ENCODE results near the gene HEMK1. TPM values are rescaled to one million over a fixed set of nuclear protein-coding genes. Genes with fewer than 3 reads are reported as not detected.

The HEMK1 gene
- total RNA-seq, 1 donor = 8.7 TPM

DNA sequence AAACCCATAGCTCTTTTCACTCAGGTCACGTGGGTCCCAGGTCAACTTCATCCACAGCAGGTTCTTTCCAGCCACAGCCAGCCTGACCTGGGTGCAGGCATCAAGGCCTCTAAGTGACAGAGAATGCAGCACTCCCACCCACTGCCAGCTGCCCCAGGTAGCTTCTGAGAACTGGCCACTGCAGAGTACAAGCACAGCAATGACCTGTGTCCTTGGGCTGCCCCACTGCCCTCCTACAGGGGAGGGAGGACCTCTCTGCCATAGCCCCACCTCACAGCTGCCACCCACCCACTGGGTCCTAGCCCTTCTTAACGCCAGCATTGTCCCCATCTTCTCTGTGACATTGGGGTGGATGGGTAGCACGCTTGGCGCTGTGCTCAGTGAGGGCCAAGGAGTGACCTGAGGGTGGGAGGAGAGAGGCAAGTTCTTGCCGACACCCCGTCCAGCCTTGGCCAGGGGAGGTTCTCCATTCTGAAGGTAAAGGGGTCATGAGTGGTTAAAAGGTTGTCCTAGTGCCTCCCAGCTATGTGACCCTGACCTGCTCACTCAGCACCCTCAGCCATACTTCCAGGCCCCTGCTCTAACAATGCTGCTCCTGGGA is 29.9 kb downstream of the HEMK1 start:
- no peaks in the 10 kb centered on the region for H3K79me2 ChIP-seq (ENCODE audit: insufficient read depth, low read length)
- TF ChIP-seq, protein P1, sequence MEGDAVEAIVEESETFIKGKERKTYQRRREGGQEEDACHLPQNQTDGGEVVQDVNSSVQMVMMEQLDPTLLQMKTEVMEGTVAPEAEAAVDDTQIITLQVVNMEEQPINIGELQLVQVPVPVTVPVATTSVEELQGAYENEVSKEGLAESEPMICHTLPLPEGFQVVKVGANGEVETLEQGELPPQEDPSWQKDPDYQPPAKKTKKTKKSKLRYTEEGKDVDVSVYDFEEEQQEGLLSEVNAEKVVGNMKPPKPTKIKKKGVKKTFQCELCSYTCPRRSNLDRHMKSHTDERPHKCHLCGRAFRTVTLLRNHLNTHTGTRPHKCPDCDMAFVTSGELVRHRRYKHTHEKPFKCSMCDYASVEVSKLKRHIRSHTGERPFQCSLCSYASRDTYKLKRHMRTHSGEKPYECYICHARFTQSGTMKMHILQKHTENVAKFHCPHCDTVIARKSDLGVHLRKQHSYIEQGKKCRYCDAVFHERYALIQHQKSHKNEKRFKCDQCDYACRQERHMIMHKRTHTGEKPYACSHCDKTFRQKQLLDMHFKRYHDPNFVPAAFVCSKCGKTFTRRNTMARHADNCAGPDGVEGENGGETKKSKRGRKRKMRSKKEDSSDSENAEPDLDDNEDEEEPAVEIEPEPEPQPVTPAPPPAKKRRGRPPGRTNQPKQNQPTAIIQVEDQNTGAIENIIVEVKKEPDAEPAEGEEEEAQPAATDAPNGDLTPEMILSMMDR (IDR thresholded peaks at IDR 0.05; ENCODE audit: extremely low read depth, low read depth, low read length) = no peak
- H2AFZ ChIP-seq (ENCODE audit: low read length) = no peak overlapping the region
- H3K36me3 ChIP-seq (ENCODE audit: insufficient read depth, low read length) = no peaks in the 10 kb centered on the region
- DNase-seq (ENCODE audit: insufficient read length, low spot score, missing footprints) = peak; percentile 48
- peaks cover 29% of the 10 kb centered on the region for H3K4me1 ChIP-seq (ENCODE audit: insufficient read depth, low read length)
- no peak overlapping the region for H3K27ac ChIP-seq (ENCODE audit: low read depth, low read length)
- no peaks in the 10 kb centered on the region for H4K20me1 ChIP-seq (ENCODE audit: insufficient read depth, low read length)
- no peaks in the 10 kb centered on the region for H3K27me3 ChIP-seq (ENCODE audit: insufficient read depth, low read length)
- H3K4me2 ChIP-seq (ENCODE audit: insufficient read depth, low read length) = no peak overlapping the region
- no peak overlapping the region for H3K4me3 ChIP-seq (ENCODE audit: insufficient read depth, low read length)
- H3K9me3 ChIP-seq (ENCODE audit: low read depth, low read length) = no peaks in the 10 kb centered on the region

DNA sequence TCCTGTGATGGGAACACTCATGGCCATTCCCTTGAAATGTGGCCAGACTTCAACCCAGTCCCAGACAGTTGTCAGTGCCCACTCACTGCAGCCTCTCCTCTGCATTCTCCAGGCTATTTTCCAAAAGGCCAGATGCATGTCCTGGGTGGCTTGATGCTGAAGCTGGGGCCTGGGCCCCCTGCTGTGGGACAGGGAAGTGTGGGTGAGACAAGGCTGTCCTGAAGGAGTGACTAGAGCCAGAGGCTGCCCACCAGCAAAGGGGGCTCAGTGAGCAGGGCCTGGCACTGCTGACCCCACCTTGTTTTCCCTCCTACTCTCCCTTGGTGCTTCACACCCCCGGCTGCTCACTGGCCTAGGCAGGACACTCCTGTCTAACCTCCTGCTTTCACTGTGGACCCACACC is 30.4 kb downstream of the HEMK1 start:
- Histone ChIP-seq H3K79me2 (ENCODE audit: insufficient read depth, low read length) (no peaks in the 10 kb centered on the region), H3K4me3 (ENCODE audit: insufficient read depth, low read length) (no peak overlapping the region), H3K27me3 (ENCODE audit: insufficient read depth, low read length) (no peaks in the 10 kb centered on the region), H3K9me3 (ENCODE audit: low read depth, low read length) (no peaks in the 10 kb centered on the region), H2AFZ (ENCODE audit: low read length) (no peak overlapping the region), H3K4me1 (ENCODE audit: insufficient read depth, low read length) (peaks cover 29% of the 10 kb centered on the region), H3K4me2 (ENCODE audit: insufficient read depth, low read length) (no peak overlapping the region), H3K36me3 (ENCODE audit: insufficient read depth, low read length) (no peaks in the 10 kb centered on the region), H3K27ac (ENCODE audit: low read depth, low read length) (no peak overlapping the region), H4K20me1 (ENCODE audit: insufficient read depth, low read length) (no peaks in the 10 kb centered on the region)
- TF ChIP-seq, protein P1 (IDR thresholded peaks at IDR 0.05; ENCODE audit: extremely low read depth, low read depth, low read length) = no peak
- peak; percentile 23 for DNase-seq (ENCODE audit: insufficient read length, low spot score, missing footprints)

DNA sequence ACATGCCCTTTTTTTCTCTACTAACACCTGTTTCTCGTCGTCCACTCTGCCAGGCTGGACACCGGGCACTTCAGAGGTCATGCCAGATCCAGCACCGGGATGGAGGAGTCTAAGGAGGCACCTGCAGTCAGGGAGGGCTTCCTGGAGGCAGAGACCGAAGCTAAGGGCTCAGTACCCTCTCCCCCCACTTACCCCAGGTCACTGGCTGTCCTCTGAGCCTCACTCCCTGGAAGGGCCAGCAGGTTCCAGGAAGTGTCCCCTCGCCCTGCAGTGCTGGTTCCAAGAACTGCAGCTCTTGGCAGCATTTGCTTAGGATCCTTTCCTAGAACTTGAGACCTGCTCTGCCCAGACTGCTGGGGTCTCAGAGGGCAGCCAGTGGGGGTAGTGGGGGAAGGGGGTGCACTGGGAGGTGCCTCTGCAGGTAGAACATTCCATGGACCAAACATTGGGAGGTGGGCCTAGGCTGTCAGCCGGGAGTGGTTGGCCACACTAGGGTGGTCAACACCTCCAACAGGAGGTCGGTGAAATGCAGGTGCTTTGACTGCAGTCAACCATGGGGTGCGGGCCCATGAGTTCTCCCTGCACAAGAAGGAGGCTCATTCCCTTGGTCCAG is 30.9 kb downstream of the HEMK1 start:
- H3K4me2 ChIP-seq (ENCODE audit: insufficient read depth, low read length) = no peak overlapping the region
- DNase-seq (ENCODE audit: insufficient read length, low spot score, missing footprints) = peak; percentile 59

More for the DNA sequence above, 30.9 kb downstream of the HEMK1 start:
- H3K27me3 ChIP-seq (ENCODE audit: insufficient read depth, low read length) = no peaks in the 10 kb centered on the region
- H3K79me2 ChIP-seq (ENCODE audit: insufficient read depth, low read length) = no peaks in the 10 kb centered on the region
- H3K9me3 ChIP-seq (ENCODE audit: low read depth, low read length) = no peaks in the 10 kb centered on the region
- TF ChIP-seq, protein P1 (IDR thresholded peaks at IDR 0.05; ENCODE audit: extremely low read depth, low read depth, low read length) = no peak
- H4K20me1 ChIP-seq (ENCODE audit: insufficient read depth, low read length) = no peaks in the 10 kb centered on the region
- no peak overlapping the region for H3K4me3 ChIP-seq (ENCODE audit: insufficient read depth, low read length)
- peak overlapping the region; percentile 99 for H3K27ac ChIP-seq (ENCODE audit: low read depth, low read length)
- peaks cover 29% of the 10 kb centered on the region for H3K4me1 ChIP-seq (ENCODE audit: insufficient read depth, low read length)
- H2AFZ ChIP-seq (ENCODE audit: low read length) = no peak overlapping the region
- no peaks in the 10 kb centered on the region for H3K36me3 ChIP-seq (ENCODE audit: insufficient read depth, low read length)

Data from osteoblast (primary cell).